Measurements from ENCODE around the gene CNTN6. TPM values are rescaled to one million over a fixed set of nuclear protein-coding genes. Genes with fewer than 3 reads are reported as not detected.

Gene CNTN6
- total and polyA plus RNA-seq, 2 experiments from 2014 or later, result not detected

GRCh38 chr3:1404270-1404962, 311.6 kb downstream of the CNTN6 start:
- H3K27ac ChIP-seq (ENCODE audit: low read depth), result no peak overlapping the region
- H3K36me3 ChIP-seq (ENCODE audit: insufficient read depth), result no peaks in the 10 kb centered on the region
- no peak for ATAC-seq
- H3K79me2 ChIP-seq (replicated peaks; ENCODE audit: insufficient read depth), result no peaks in the 10 kb centered on the region
- H3K27me3 ChIP-seq (ENCODE audit: insufficient read depth), result no peaks in the 10 kb centered on the region
- Mint-ChIP-seq H3K36me3 (ENCODE audit: low read depth) (peaks cover 17% of the 10 kb centered on the region; the same call in 2 of the 3 replicates), H3K4me3 (no peak overlapping the region), H3K27ac (no peak overlapping the region), H3K9me3 (peaks cover 85% of the 10 kb centered on the region), H3K4me1 (no peaks in the 10 kb centered on the region), H3K27me3 (ENCODE audit: insufficient read depth, low read depth, poor library complexity) (no peaks in the 10 kb centered on the region)
- no peaks in the 10 kb centered on the region for H3K4me1 ChIP-seq (ENCODE audit: insufficient read depth)
- TF ChIP-seq ZNF462 (CRISPR knock-in tag; IDR thresholded peaks at IDR 0.05) (no peak), EZH2 (IDR thresholded peaks at IDR 0.05; ENCODE audit: low read depth, unreplicated experiment) (no peak), EZH2phosphoT487 (IDR thresholded peaks at IDR 0.05; ENCODE audit: unreplicated experiment) (no peak), JUNB (IDR thresholded peaks at IDR 0.05; ENCODE audit: unreplicated experiment) (no peak), CTCF (conservative IDR thresholded peaks at IDR 0.05; ENCODE audit: low read depth in 2 of 2) (no peak), CREB1 (CRISPR knock-in tag; IDR thresholded peaks at IDR 0.05; ENCODE audit: low read depth) (no peak), STAT1 (IDR thresholded peaks at IDR 0.05; ENCODE audit: unreplicated experiment) (no peak), NANOG (IDR thresholded peaks at IDR 0.05; ENCODE audit: borderline replicate concordance) (no peak), POLR2AphosphoS5 (IDR thresholded peaks at IDR 0.05; ENCODE audit: low read depth) (no peak), ZNF114 (CRISPR knock-in tag; IDR thresholded peaks at IDR 0.05) (no peak), ETS1 (IDR thresholded peaks at IDR 0.05) (no peak), ZNF331 (CRISPR knock-in tag; IDR thresholded peaks at IDR 0.05; ENCODE audit: low read depth) (no peak)
- no peaks in the 10 kb centered on the region for H4K20me1 ChIP-seq (replicated peaks; ENCODE audit: insufficient read depth)
- no peaks in the 10 kb centered on the region; the same call in 1 of the 2 replicates for H3K9me2 ChIP-seq (ENCODE audit: insufficient read depth)
- H3K4me2 ChIP-seq, result no peak overlapping the region
- peak; percentile 39 for DNase-seq (ENCODE audit: low spot score)
- no peak overlapping the region for H3K4me3 ChIP-seq
- no peak overlapping the region for H2AFZ ChIP-seq
- H3F3A ChIP-seq (replicated peaks; ENCODE audit: low read depth), result no peaks in the 10 kb centered on the region

Measured in GM23338 (cell line).